GM12891 (cell line): ENCODE measurements around the gene CACNA1S.

Source experiments
- POLR2A ChIP-seq: IDR thresholded peaks from 2 replicates; pipeline ENCODE4 v1.6.1; 2011; ENCODE audit warnings: low read depth, low read length, control low read depth
- POLR2AphosphoS5 ChIP-seq: IDR thresholded peaks from 2 replicates; pipeline ENCODE4 v1.6.1; 2011; ENCODE audit warnings: low read depth, low read length, control low read depth
- TAF1 ChIP-seq: IDR thresholded peaks from 2 replicates; pipeline ENCODE4 v1.6.1; 2011; ENCODE audit warnings: low read depth, low read length, control low read depth

DNA sequence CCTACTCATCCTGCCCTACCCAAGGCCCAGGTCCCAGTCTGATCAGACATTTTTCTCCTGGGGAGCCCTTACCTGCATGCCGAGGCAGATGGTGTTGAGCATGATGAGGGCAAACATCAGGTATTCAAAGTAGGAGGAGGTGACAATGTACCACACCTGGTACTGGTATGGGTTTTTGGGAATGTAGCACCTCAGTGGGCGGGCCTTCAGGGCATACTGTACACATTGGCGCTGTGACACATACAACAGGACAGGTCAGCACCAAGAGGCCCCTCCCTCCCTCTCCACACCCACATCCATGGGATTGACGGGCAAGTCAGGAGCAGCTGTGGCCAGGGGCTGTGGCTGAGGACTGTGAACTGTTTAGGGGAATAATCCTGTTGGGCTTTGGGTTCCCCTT lies 51.6 kb downstream of the CACNA1S start:
- no peak for TF ChIP-seq POLR2A
- TF ChIP-seq TAF1, result no peak
- no peak for TF ChIP-seq POLR2AphosphoS5
